ENCODE measurements around the gene IL1RL2. TPM values are rescaled to one million over a fixed set of nuclear protein-coding genes. Genes with fewer than 3 reads are reported as not detected.

Gene IL1RL2
- total RNA-seq, 2 donors from 2014 or later: 1.4 to 3.8 TPM

GRCh38 chr2:102171946-102172345 lies 14.9 kb upstream of the IL1RL2 start:
- TF ChIP-seq POLR2AphosphoS5 (IDR thresholded peaks at IDR 0.05) (no peak), CTCF (IDR thresholded peaks at IDR 0.05) (no peak), POLR2A (IDR thresholded peaks at IDR 0.05) (no peak)
- Histone ChIP-seq H3K4me1 (replicated peaks) (no peaks in the 10 kb centered on the region), H3K9me3 (no peaks in the 10 kb centered on the region), H3K27ac (no peak overlapping the region), H3K4me3 (no peak overlapping the region), H3K27me3 (replicated peaks; ENCODE audit: insufficient read depth) (no peaks in the 10 kb centered on the region), H3K36me3 (peaks cover 0 to 10% of the 10 kb centered on the region in 2 donors)
- DNase-seq (ENCODE audit: low spot score): no peak
- 92% methylated on average over 5 of the region's 5 CpGs for WGBS
- intact Hi-C loops (cut with DNase I): loop anchor here (10.0 kb wide), 1 partner anchor 287 kb away; no protein-coding TSS in a partner anchor

- no peak for TF ChIP-seq POLR2AphosphoS5 (IDR thresholded peaks at IDR 0.05)
- no peak for TF ChIP-seq POLR2A (IDR thresholded peaks at IDR 0.05)
- 91% methylated on average over 3 of the region's 3 CpGs for WGBS
Measured at GRCh38 chr2:102172745-102173144, 14.1 kb upstream of the IL1RL2 start.

GRCh38 chr2:102176172-102176571 lies 10.7 kb upstream of the IL1RL2 start:
- H3K4me1 ChIP-seq (replicated peaks): no peaks in the 10 kb centered on the region
- no peaks in the 10 kb centered on the region for H3K27me3 ChIP-seq (replicated peaks; ENCODE audit: insufficient read depth)
- peaks cover 0 to 10% of the 10 kb centered on the region in 2 donors for H3K36me3 ChIP-seq
- H3K4me3 ChIP-seq: no peak overlapping the region
- intact Hi-C loops (cut with DNase I): loop anchor here (10.0 kb wide), 1 partner anchor 291 kb away; no protein-coding TSS in a partner anchor
- DNase-seq (ENCODE audit: low spot score): no peak
- TF ChIP-seq POLR2A (IDR thresholded peaks at IDR 0.05) (no peak), POLR2AphosphoS5 (IDR thresholded peaks at IDR 0.05) (no peak), CTCF (IDR thresholded peaks at IDR 0.05) (no peak)
- no peaks in the 10 kb centered on the region for H3K9me3 ChIP-seq
- 91% methylated on average over 3 of the region's 3 CpGs for whole genome bisulfite sequencing
- no peak overlapping the region for H3K27ac ChIP-seq

More at GRCh38 chr2:102172745-102173144, 14.1 kb upstream of the IL1RL2 start:
- Histone ChIP-seq H3K4me3 (no peak overlapping the region), H3K27me3 (replicated peaks; ENCODE audit: insufficient read depth) (no peaks in the 10 kb centered on the region), H3K4me1 (replicated peaks) (no peaks in the 10 kb centered on the region), H3K36me3 (peaks cover 0 to 10% of the 10 kb centered on the region in 2 donors), H3K27ac (no peak overlapping the region), H3K9me3 (no peaks in the 10 kb centered on the region)
- no peak for DNase-seq (ENCODE audit: low spot score)
- intact Hi-C loops (cut with DNase I): loop anchor here (10.0 kb wide), 1 partner anchor 288 kb away; no protein-coding TSS in a partner anchor

GRCh38 chr2:102177814-102178478 lies 8.9 kb upstream of the IL1RL2 start:
- peak; percentile 9 for TF ChIP-seq POLR2AphosphoS5 (IDR thresholded peaks at IDR 0.05)
- TF ChIP-seq POLR2A (IDR thresholded peaks at IDR 0.05): no peak
- intact Hi-C loops (cut with DNase I): loop anchor here (10.0 kb wide), 1 partner anchor 293 kb away; no protein-coding TSS in a partner anchor
- DNase-seq (ENCODE audit: low spot score): no peak
- Histone ChIP-seq H3K27ac (no peak overlapping the region), H3K4me1 (replicated peaks) (no peaks in the 10 kb centered on the region), H3K27me3 (replicated peaks; ENCODE audit: insufficient read depth) (no peaks in the 10 kb centered on the region), H3K9me3 (no peaks in the 10 kb centered on the region), H3K4me3 (no peak overlapping the region), H3K36me3 (peaks cover 0 to 10% of the 10 kb centered on the region in 2 donors)
- WGBS: 88% methylated on average over 7 of the region's 7 CpGs

- H3K27me3 ChIP-seq (replicated peaks; ENCODE audit: insufficient read depth): no peaks in the 10 kb centered on the region
- H3K27ac ChIP-seq: no peak overlapping the region
- WGBS: 74% methylated on average over 3 of the region's 3 CpGs
- peaks cover 0 to 10% of the 10 kb centered on the region in 2 donors for H3K36me3 ChIP-seq
- H3K4me3 ChIP-seq: no peak overlapping the region
- H3K9me3 ChIP-seq: no peaks in the 10 kb centered on the region
- intact Hi-C loops (cut with DNase I): loop anchor here (10.0 kb wide), 1 partner anchor 294 kb away; no protein-coding TSS in a partner anchor
- DNase-seq (ENCODE audit: low spot score): no peak
- H3K4me1 ChIP-seq (replicated peaks): no peaks in the 10 kb centered on the region
- no peak for TF ChIP-seq POLR2A (IDR thresholded peaks at IDR 0.05)
- no peak for TF ChIP-seq CTCF (IDR thresholded peaks at IDR 0.05)
- TF ChIP-seq POLR2AphosphoS5 (IDR thresholded peaks at IDR 0.05): no peak
Measured at GRCh38 chr2:102179061-102179460, 7.8 kb upstream of the IL1RL2 start.
